PC-3 (cell line): ENCODE measurements around the gene GLI3. TPM values are rescaled to one million over a fixed set of nuclear protein-coding genes. Genes with fewer than 3 reads are reported as not detected.

Source experiments
- ATAC-seq: fragments of 200-7000 bp; cut with Tn5 transposase; 2 replicates; pipeline ENCODE4 v1.9.1; 2020; ENCODE audit warnings: mild to moderate bottlenecking, moderate library complexity
- BruUV-seq: library from RNA; stranded (reverse); fragments of 400-500 nt; replicated peaks from 2 replicates; lab custom pipeline; 2021; lab: Mats Ljungman, UMichigan
- CTCF ChIA-PET: fragments of 300-600 bp; sonication (Branson Sonifier 250); formaldehyde crosslinking; loops from one replicate; lab custom pipeline; 2022; ENCODE audit warnings: antibody characterized with exemption; lab: Charles Lee
- POLR2A ChIA-PET: fragments of 300-600 bp; sonication (Branson Sonifier 250); formaldehyde crosslinking; loops from one replicate; lab custom pipeline; 2022; ENCODE audit warnings: antibody characterized with exemption; ENCODE audit not compliant: unreplicated experiment; lab: Charles Lee
- DNase-seq: peaks from one replicate; pipeline ENCODE4 v3.0.0-alpha.2; 2015
- H2AFZ ChIP-seq: fragments of 300-600 bp; sonication (generic); 2 replicates; pipeline ENCODE4 v1.6.0; 2016; ENCODE audit warnings: antibody characterized with exemption, low read length
- H3F3A ChIP-seq: fragments of 300-600 bp; sonication (generic); one replicate; pipeline ENCODE4 v1.6.0; 2017; ENCODE audit warnings: antibody characterized with exemption, low read length, control low read depth, mild to moderate bottlenecking; ENCODE audit not compliant: unreplicated experiment
- H3K27ac ChIP-seq: fragments of 300-600 bp; sonication (generic); 2 replicates; pipeline ENCODE4 v1.5.1; 2016; ENCODE audit warnings: mild to moderate bottlenecking, low read length
- H3K27me3 ChIP-seq: fragments of 300-600 bp; sonication (generic); 2 replicates; pipeline ENCODE4 v1.6.1; 2016; ENCODE audit warnings: low read length, mixed read lengths
- H3K36me3 ChIP-seq: fragments of 300-600 bp; sonication (generic); 2 replicates; pipeline ENCODE4 v1.6.1; 2016; ENCODE audit warnings: low read depth, mixed run types, low read length, mixed read lengths
- H3K4me1 ChIP-seq: fragments of 300-600 bp; sonication (generic); 2 replicates; pipeline ENCODE4 v1.5.1; 2016; ENCODE audit warnings: low read length; ENCODE audit not compliant: insufficient read depth
- H3K4me2 ChIP-seq: fragments of 300-600 bp; sonication (generic); 2 replicates; pipeline ENCODE4 v1.6.0; 2016; ENCODE audit warnings: low read length
- H3K4me3 ChIP-seq: fragments of 300-600 bp; sonication (generic); 2 replicates; pipeline ENCODE4 v1.5.1; 2016; ENCODE audit warnings: mild to moderate bottlenecking, low read length, mixed read lengths
- H3K79me2 ChIP-seq: fragments of 300-600 bp; sonication (generic); 2 replicates; pipeline ENCODE4 v1.6.1; 2017; ENCODE audit warnings: low read length, mixed read lengths
- H3K9ac ChIP-seq: fragments of 300-600 bp; sonication (generic); 2 replicates; pipeline ENCODE4 v1.6.0; 2016; ENCODE audit warnings: mild to moderate bottlenecking, low read length
- H3K9me2 ChIP-seq: fragments of 300-600 bp; sonication (generic); replicated peaks from 2 replicates; pipeline ENCODE4 v1.6.1; 2016; ENCODE audit warnings: mixed run types, low read length, mixed read lengths
- H3K9me3 ChIP-seq: fragments of 300-600 bp; sonication (generic); 2 replicates; pipeline ENCODE4 v1.6.1; 2016; ENCODE audit warnings: low read length, mixed read lengths
- H4K20me1 ChIP-seq: fragments of 300-600 bp; sonication (generic); 2 replicates; pipeline ENCODE4 v1.6.1; 2016; ENCODE audit warnings: low read length, mixed read lengths
- EZH2 ChIP-seq: fragments of 300-600 bp; sonication (generic); IDR thresholded peaks from one replicate; pipeline ENCODE4 v1.6.1; 2017; ENCODE audit warnings: antibody characterized with exemption, mild to moderate bottlenecking, low read length; ENCODE audit not compliant: unreplicated experiment
- EZH2phosphoT487 ChIP-seq: fragments of 300-600 bp; sonication (generic); IDR thresholded peaks from 2 replicates; pipeline ENCODE4 v1.6.1; 2018; ENCODE audit warnings: mild to moderate bottlenecking, antibody characterized with exemption, low read length, borderline replicate concordance
- intact Hi-C: fragments of 100-400 bp; cut with micrococcal nuclease; formaldehyde crosslinking; loops from 2 replicates; pipeline ENCODE4 v1.9.0; 2023
- total RNA-seq: library from RNA; depleted of rRNA; stranded (reverse); fragments of >200 nt; gene quantifications from 2 replicates; pipeline ENCODE4 v1.2.3, GENCODE V29; 2014
- TF ChIP-seq, protein P1 (sequence below): fragments of 300-600 bp; sonication (generic); conservative IDR thresholded peaks from 2 replicates; pipeline ENCODE4 v1.5.1; 2017; ENCODE audit warnings: antibody characterized with exemption, low read depth, mild to moderate bottlenecking, low read length

The GLI3 gene
- total RNA-seq, 1 experiment from 2014 or later: 3.5 TPM

DNA sequence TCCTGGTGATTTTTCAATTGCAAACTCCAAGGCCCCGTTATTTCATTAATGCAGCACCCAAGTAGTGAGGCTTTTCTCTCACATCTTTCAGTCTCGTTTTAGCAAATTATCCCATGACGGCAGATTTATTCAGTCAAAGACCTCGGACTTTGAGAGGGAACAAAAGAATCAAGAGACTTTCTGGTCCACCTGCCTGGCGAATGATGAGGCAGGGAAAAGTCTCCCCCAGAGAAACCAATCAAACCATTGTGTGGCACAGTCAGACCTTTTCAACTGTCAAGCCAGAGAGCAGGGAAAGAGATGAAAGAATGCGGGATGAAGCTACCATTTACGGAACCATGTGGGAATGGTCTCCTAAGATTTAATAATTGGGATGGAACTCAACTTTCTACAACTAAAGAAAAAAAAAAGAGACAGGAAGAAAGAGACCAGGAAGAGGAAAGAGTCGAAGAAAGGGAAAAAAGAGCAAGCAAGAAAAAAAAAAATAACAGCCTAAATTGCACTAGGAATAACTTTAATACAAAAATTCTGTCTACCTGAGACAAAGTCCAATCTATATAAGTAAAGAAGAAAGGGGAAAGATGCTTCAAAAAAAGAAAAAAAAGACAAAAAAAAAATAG is 22.8 kb downstream of the GLI3 start:
- no peaks in the 10 kb centered on the region for H3K36me3 ChIP-seq
- DNase-seq: no peak
- no peak overlapping the region for H3K9ac ChIP-seq
- BruUV-seq: no TSS peak
- H3K27me3 ChIP-seq: no peaks in the 10 kb centered on the region
- no peak overlapping the region for H2AFZ ChIP-seq
- H3K79me2 ChIP-seq: no peaks in the 10 kb centered on the region
- H4K20me1 ChIP-seq: no peaks in the 10 kb centered on the region
- H3K4me2 ChIP-seq: no peak overlapping the region
- POLR2A ChIA-PET: no interaction called here
- no peaks in the 10 kb centered on the region for H3K9me2 ChIP-seq
- no peaks in the 10 kb centered on the region for H3K9me3 ChIP-seq
- no peak overlapping the region for H3K27ac ChIP-seq
- H3K4me3 ChIP-seq: no peak overlapping the region
- no peaks in the 10 kb centered on the region for H3F3A ChIP-seq
- TF ChIP-seq EZH2phosphoT487: no peak
- TF ChIP-seq EZH2: no peak
- TF ChIP-seq, protein P1, sequence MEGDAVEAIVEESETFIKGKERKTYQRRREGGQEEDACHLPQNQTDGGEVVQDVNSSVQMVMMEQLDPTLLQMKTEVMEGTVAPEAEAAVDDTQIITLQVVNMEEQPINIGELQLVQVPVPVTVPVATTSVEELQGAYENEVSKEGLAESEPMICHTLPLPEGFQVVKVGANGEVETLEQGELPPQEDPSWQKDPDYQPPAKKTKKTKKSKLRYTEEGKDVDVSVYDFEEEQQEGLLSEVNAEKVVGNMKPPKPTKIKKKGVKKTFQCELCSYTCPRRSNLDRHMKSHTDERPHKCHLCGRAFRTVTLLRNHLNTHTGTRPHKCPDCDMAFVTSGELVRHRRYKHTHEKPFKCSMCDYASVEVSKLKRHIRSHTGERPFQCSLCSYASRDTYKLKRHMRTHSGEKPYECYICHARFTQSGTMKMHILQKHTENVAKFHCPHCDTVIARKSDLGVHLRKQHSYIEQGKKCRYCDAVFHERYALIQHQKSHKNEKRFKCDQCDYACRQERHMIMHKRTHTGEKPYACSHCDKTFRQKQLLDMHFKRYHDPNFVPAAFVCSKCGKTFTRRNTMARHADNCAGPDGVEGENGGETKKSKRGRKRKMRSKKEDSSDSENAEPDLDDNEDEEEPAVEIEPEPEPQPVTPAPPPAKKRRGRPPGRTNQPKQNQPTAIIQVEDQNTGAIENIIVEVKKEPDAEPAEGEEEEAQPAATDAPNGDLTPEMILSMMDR: no peak
- H3K4me1 ChIP-seq: no peaks in the 10 kb centered on the region
- CTCF ChIA-PET: interaction anchor here (0.6 kb wide), 1 partner anchor 74 kb away, joined by 3 read pairs; no protein-coding TSS in a partner anchor
- no peak for ATAC-seq
- intact Hi-C loops: no loop called here

DNA sequence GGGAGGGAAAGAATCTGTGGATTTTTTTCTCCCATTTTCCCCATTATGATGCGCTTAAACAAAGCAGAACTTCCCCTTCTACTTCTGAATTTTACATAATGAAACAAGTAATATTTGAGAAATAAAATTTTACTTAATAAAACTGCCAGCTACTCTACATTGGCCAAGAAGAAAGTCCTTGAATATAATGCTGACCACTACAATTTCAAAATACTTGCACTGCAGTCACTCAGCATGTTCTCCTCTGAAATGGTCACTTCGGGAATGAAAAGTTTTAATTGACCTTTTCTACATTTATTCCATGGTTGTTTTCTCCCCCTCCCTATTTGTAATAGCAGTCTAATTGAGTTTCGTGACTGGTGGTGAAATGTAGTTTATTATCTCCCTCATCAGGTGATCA is 23.9 kb downstream of the GLI3 start:
- no peaks in the 10 kb centered on the region for H4K20me1 ChIP-seq
- DNase-seq (no peak), ATAC-seq (no peak)
- intact Hi-C loops: no loop called here
- CTCF ChIA-PET: no interaction called here
- H3K9ac ChIP-seq: no peak overlapping the region
- no peaks in the 10 kb centered on the region for H3K27me3 ChIP-seq
- POLR2A ChIA-PET: interaction anchor here (1.0 kb wide), 1 partner anchor 161 kb away, joined by 4 read pairs; no protein-coding TSS in a partner anchor
- no peaks in the 10 kb centered on the region for H3K9me3 ChIP-seq
- no peaks in the 10 kb centered on the region for H3K36me3 ChIP-seq
- no peaks in the 10 kb centered on the region for H3K9me2 ChIP-seq
- H2AFZ ChIP-seq: no peak overlapping the region
- H3K4me1 ChIP-seq: no peaks in the 10 kb centered on the region
- TF ChIP-seq, protein P1: no peak
- TF ChIP-seq EZH2phosphoT487 (no peak), EZH2 (no peak)
- H3K4me3 ChIP-seq: no peak overlapping the region
- BruUV-seq: no TSS peak
- no peak overlapping the region for H3K27ac ChIP-seq
- H3K4me2 ChIP-seq: no peak overlapping the region
- no peaks in the 10 kb centered on the region for H3K79me2 ChIP-seq
- no peaks in the 10 kb centered on the region for H3F3A ChIP-seq

DNA sequence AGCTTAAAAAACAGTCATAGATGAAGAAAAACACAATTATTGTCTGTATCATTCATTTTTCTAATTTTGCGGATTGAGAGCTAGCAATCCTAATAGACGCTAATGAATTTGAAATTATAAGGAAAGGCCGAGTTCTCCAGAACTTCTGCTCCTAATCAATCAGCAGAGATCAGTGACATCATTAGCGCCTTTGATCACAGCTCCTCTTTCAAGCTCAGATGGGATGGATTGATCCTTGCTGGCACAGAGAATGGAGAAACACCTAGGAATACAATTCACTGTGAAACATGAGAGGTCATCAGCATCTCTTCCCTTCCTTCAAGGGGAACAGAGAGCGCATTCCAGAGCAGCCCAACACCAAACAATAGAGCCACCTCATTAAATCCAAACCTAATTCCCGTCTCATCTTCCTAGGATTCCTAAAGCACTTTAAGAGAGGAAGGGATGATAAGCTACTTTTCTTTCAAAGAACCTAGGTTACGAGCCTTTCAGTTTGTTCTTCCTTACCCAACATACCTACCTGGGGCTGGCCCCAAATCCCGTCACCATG is 24.4 kb downstream of the GLI3 start:
- no peak overlapping the region for H2AFZ ChIP-seq
- H3K79me2 ChIP-seq: no peaks in the 10 kb centered on the region
- BruUV-seq: no TSS peak
- no peaks in the 10 kb centered on the region for H3K4me1 ChIP-seq
- TF ChIP-seq EZH2phosphoT487 (no peak), EZH2 (no peak)
- TF ChIP-seq, protein P1: no peak
- no peaks in the 10 kb centered on the region for H3K9me2 ChIP-seq
- no peak overlapping the region for H3K4me2 ChIP-seq
- no peaks in the 10 kb centered on the region for H3K9me3 ChIP-seq
- H3K4me3 ChIP-seq: no peak overlapping the region
- no peaks in the 10 kb centered on the region for H3K36me3 ChIP-seq
- no peaks in the 10 kb centered on the region for H4K20me1 ChIP-seq
- DNase-seq: no peak
- no peak overlapping the region for H3K9ac ChIP-seq
- ChIA-PET CTCF (no interaction called here), POLR2A (interaction anchor here (1.0 kb wide), 1 partner anchor 161 kb away, joined by 4 read pairs; no protein-coding TSS in a partner anchor)
- no peak overlapping the region for H3K27ac ChIP-seq
- H3F3A ChIP-seq: no peaks in the 10 kb centered on the region
- no peaks in the 10 kb centered on the region for H3K27me3 ChIP-seq
- intact Hi-C loops: no loop called here
- no peak for ATAC-seq
